Measurements from ENCODE around the gene CIB2. TPM values are rescaled to one million over a fixed set of nuclear protein-coding genes. Genes with fewer than 3 reads are reported as not detected.

Gene CIB2
- 1 to 10 TPM; 1.4 to 2.2 TPM for total RNA-seq

GRCh38 chr15:78131295-78132061 is at the start of gene CIB2:
Gene CIB2 (minus strand): TSS chr15:78131445. CDS start chr15:78131215, 230 bp downstream.
- ATAC-seq, result peak; percentile 90
- Mint-ChIP-seq H3K9me3 (ENCODE audit: insufficient read depth) (no peaks in the 10 kb centered on the region), H3K36me3 (ENCODE audit: low read depth) (no peaks in the 10 kb centered on the region), H3K27me3 (ENCODE audit: low read depth) (no peaks in the 10 kb centered on the region), H3K27ac (peak within 1 kb of the TSS; percentile 73), H3K4me1 (ENCODE audit: low read depth) (peaks cover 24% of the 10 kb centered on the region), H3K4me3 (peak within 1 kb of the TSS; percentile 78)
- DNase-seq, result peak; percentile 79
- POLR2A ChIA-PET, result interaction anchor here (0.8 to 2.8 kb wide), 4 partner anchors 16 to 134 kb away, joined by 3 to 21 read pairs (median 5); partner anchors contain the start of gene IDH3A
- CTCF ChIA-PET, result interaction anchor here (0.7 to 14.8 kb wide), 32 partner anchors 8 to 165 kb away, joined by 3 to 211 read pairs (median 5); partner anchors contain the start of genes ACSBG1 and IDH3A

GRCh38 chr15:78179906-78180305 is 48.7 kb upstream of the CIB2 start:
- no peak for ATAC-seq
- Mint-ChIP-seq H3K9me3 (ENCODE audit: insufficient read depth) (no peaks in the 10 kb centered on the region), H3K36me3 (ENCODE audit: low read depth) (no peaks in the 10 kb centered on the region), H3K27me3 (ENCODE audit: low read depth) (peaks cover 3% of the 10 kb centered on the region), H3K4me3 (no peak overlapping the region), H3K27ac (no peak overlapping the region), H3K4me1 (ENCODE audit: low read depth) (peaks cover 2% of the 10 kb centered on the region)
- ChIA-PET CTCF (interaction anchor here (0.7 to 1.0 kb wide), 6 partner anchors 11 to 71 kb away, joined by 3 to 8 read pairs (median 4); no protein-coding TSS in a partner anchor), POLR2A (no interaction called here)
- DNase-seq, result no peak

- DNase-seq, result no peak
These were observed 48.1 kb upstream of the CIB2 start for GRCh38 chr15:78179286-78179840.

DNA sequence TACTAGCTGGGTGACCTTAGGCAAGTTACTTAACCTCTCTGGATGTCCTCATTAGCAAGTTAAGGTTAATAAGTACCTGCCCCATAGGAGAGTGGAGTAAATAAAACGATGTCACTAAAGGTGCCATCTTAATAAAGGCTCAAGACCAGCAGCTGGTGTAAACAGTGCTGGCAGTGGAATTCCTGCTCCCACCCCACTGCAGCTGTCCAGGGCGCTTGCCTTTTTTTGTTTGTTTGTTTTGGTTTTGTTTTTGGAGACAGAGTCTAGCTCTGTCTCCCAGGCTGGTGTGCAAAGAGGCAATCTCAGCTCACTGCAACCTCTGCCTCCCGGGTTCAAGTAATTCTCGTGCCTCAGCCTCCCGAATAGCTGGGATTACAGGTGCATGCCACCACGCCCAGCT is 46.8 kb upstream of the CIB2 start:
- ChIA-PET POLR2A (interaction anchor here (0.9 kb wide), 1 partner anchor 29 kb away, joined by 3 read pairs; the partner anchor contains the start of gene IDH3A), CTCF (interaction anchor here (0.7 to 4.5 kb wide), 17 partner anchors 10 to 219 kb away, joined by 3 to 32 read pairs (median 3); no protein-coding TSS in a partner anchor)
- no peak for DNase-seq
- Mint-ChIP-seq H3K4me3 (no peak overlapping the region), H3K4me1 (ENCODE audit: low read depth) (peaks cover 21% of the 10 kb centered on the region), H3K27me3 (ENCODE audit: low read depth) (peaks cover 3% of the 10 kb centered on the region), H3K27ac (no peak overlapping the region), H3K9me3 (ENCODE audit: insufficient read depth) (no peaks in the 10 kb centered on the region), H3K36me3 (ENCODE audit: low read depth) (peaks cover 7% of the 10 kb centered on the region)
- ATAC-seq, result no peak

More at GRCh38 chr15:78179286-78179840, 48.1 kb upstream of the CIB2 start:
- Mint-ChIP-seq H3K27me3 (ENCODE audit: low read depth) (peaks cover 3% of the 10 kb centered on the region), H3K4me1 (ENCODE audit: low read depth) (peaks cover 8% of the 10 kb centered on the region), H3K9me3 (ENCODE audit: insufficient read depth) (no peaks in the 10 kb centered on the region), H3K4me3 (no peak overlapping the region), H3K27ac (no peak overlapping the region), H3K36me3 (ENCODE audit: low read depth) (no peaks in the 10 kb centered on the region)
- no peak for ATAC-seq
- ChIA-PET POLR2A (no interaction called here), CTCF (interaction anchor here (0.8 to 3.4 kb wide), 7 partner anchors 16 to 66 kb away, joined by 3 to 32 read pairs (median 3); no protein-coding TSS in a partner anchor)

DNA sequence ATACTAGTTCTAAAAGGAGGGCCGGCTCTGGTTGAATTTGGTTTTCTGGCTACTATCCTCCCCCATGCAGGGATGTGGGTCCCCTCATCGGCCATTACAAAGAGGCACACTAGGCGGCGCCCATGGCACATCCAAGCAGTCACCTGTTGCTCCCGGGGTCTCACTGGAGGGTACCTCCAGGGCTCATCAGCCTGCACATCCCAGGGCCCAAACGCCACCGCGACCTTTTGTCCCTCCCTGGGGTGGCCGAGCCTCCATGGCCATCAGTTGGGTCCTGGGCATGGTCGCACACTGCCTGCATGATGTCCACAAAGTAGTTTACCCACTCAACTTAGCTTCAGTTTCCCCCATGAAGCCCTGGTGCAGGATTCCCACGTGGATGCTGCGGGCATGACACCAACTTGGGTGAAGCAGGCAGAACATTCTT is 46.2 kb upstream of the CIB2 start:
- DNase-seq, result peak; percentile 56
- Mint-ChIP-seq H3K27me3 (ENCODE audit: low read depth) (peaks cover 3% of the 10 kb centered on the region), H3K4me1 (ENCODE audit: low read depth) (peaks cover 27% of the 10 kb centered on the region), H3K36me3 (ENCODE audit: low read depth) (peaks cover 12% of the 10 kb centered on the region), H3K4me3 (no peak overlapping the region), H3K27ac (no peak overlapping the region), H3K9me3 (ENCODE audit: insufficient read depth) (no peaks in the 10 kb centered on the region)
- ChIA-PET POLR2A (interaction anchor here (0.9 kb wide), 1 partner anchor 29 kb away, joined by 3 read pairs; the partner anchor contains the start of gene IDH3A), CTCF (interaction anchor here (0.7 to 4.5 kb wide), 18 partner anchors 9 to 218 kb away, joined by 3 to 32 read pairs (median 4); no protein-coding TSS in a partner anchor)
- no peak for ATAC-seq

GRCh38 chr15:78175330-78175729 is 44.1 kb upstream of the CIB2 start:
- no peak for ATAC-seq
- peaks cover 3% of the 10 kb centered on the region for H3K27me3 Mint-ChIP-seq (ENCODE audit: low read depth)
- H3K4me3 Mint-ChIP-seq, result no peak overlapping the region
- H3K36me3 Mint-ChIP-seq (ENCODE audit: low read depth), result peaks cover 32% of the 10 kb centered on the region
- ChIA-PET CTCF (interaction anchor here (1.3 to 4.5 kb wide), 4 partner anchors 9 to 37 kb away, joined by 4 to 29 read pairs (median 10); no protein-coding TSS in a partner anchor), POLR2A (no interaction called here)
- no peaks in the 10 kb centered on the region for H3K9me3 Mint-ChIP-seq (ENCODE audit: insufficient read depth)
- no peak overlapping the region for H3K27ac Mint-ChIP-seq
- H3K4me1 Mint-ChIP-seq (ENCODE audit: low read depth), result peaks cover 39% of the 10 kb centered on the region
- DNase-seq, result no peak

GRCh38 chr15:78174401-78174800 is 43.2 kb upstream of the CIB2 start:
- ChIA-PET CTCF (interaction anchor here (0.7 to 4.5 kb wide), 9 partner anchors 8 to 215 kb away, joined by 3 to 29 read pairs (median 4); partner anchors contain the start of gene IDH3A), POLR2A (interaction anchor here (0.9 to 1.5 kb wide), 2 partner anchors 26 to 91 kb away, joined by 3 to 4 read pairs; no protein-coding TSS in a partner anchor)
- Mint-ChIP-seq H3K4me3 (peak overlapping the region; percentile 0), H3K27ac (peak overlapping the region; percentile 45), H3K9me3 (ENCODE audit: insufficient read depth) (no peaks in the 10 kb centered on the region), H3K36me3 (ENCODE audit: low read depth) (peaks cover 37% of the 10 kb centered on the region), H3K4me1 (ENCODE audit: low read depth) (peaks cover 47% of the 10 kb centered on the region), H3K27me3 (ENCODE audit: low read depth) (peaks cover 3% of the 10 kb centered on the region)
- DNase-seq (peak; percentile 62), ATAC-seq (peak; percentile 48)

- ATAC-seq, result no peak
- DNase-seq, result no peak
- peaks cover 3% of the 10 kb centered on the region for H3K27me3 Mint-ChIP-seq (ENCODE audit: low read depth)
- CTCF ChIA-PET, result interaction anchor here (0.6 to 3.9 kb wide), 7 partner anchors 13 to 213 kb away, joined by 3 to 29 read pairs (median 3); no protein-coding TSS in a partner anchor
- H3K36me3 Mint-ChIP-seq (ENCODE audit: low read depth), result peaks cover 56% of the 10 kb centered on the region
- H3K9me3 Mint-ChIP-seq (ENCODE audit: insufficient read depth), result no peaks in the 10 kb centered on the region
- POLR2A ChIA-PET, result interaction anchor here (1.5 kb wide), 1 partner anchor 24 kb away, joined by 7 read pairs; no protein-coding TSS in a partner anchor
- H3K27ac Mint-ChIP-seq, result no peak overlapping the region
- H3K4me3 Mint-ChIP-seq, result no peak overlapping the region
- H3K4me1 Mint-ChIP-seq (ENCODE audit: low read depth), result peaks cover 66% of the 10 kb centered on the region
These were observed 40.7 kb upstream of the CIB2 start for GRCh38 chr15:78171864-78172472.

GRCh38 chr15:78170848-78171773 is 39.9 kb upstream of the CIB2 start:
- no peak for ATAC-seq
- Mint-ChIP-seq H3K27me3 (ENCODE audit: low read depth) (peaks cover 2% of the 10 kb centered on the region), H3K4me3 (no peak overlapping the region), H3K4me1 (ENCODE audit: low read depth) (peaks cover 68% of the 10 kb centered on the region), H3K36me3 (ENCODE audit: low read depth) (peaks cover 64% of the 10 kb centered on the region), H3K9me3 (ENCODE audit: insufficient read depth) (no peaks in the 10 kb centered on the region), H3K27ac (peak overlapping the region; percentile 8)
- POLR2A ChIA-PET, result interaction anchor here (1.5 kb wide), 1 partner anchor 23 kb away, joined by 7 read pairs; no protein-coding TSS in a partner anchor
- DNase-seq, result no peak
- CTCF ChIA-PET, result interaction anchor here (1.1 to 3.9 kb wide), 7 partner anchors 14 to 63 kb away, joined by 3 to 29 read pairs (median 4); no protein-coding TSS in a partner anchor

- peak overlapping the region; percentile 13 for H3K27ac Mint-ChIP-seq
- CTCF ChIA-PET, result interaction anchor here (0.7 to 3.6 kb wide), 6 partner anchors 9 to 73 kb away, joined by 3 to 19 read pairs (median 4); partner anchors contain the start of gene CIB2
- H3K36me3 Mint-ChIP-seq (ENCODE audit: low read depth), result peaks cover 79% of the 10 kb centered on the region
- no peaks in the 10 kb centered on the region for H3K9me3 Mint-ChIP-seq (ENCODE audit: insufficient read depth)
- DNase-seq, result no peak
- no peaks in the 10 kb centered on the region for H3K27me3 Mint-ChIP-seq (ENCODE audit: low read depth)
- POLR2A ChIA-PET, result no interaction called here
- no peak overlapping the region for H3K4me3 Mint-ChIP-seq
- no peak for ATAC-seq
- H3K4me1 Mint-ChIP-seq (ENCODE audit: low read depth), result peaks cover 54% of the 10 kb centered on the region
These were observed 37.4 kb upstream of the CIB2 start for GRCh38 chr15:78168608-78169007.

All from activated CD8-positive, alpha-beta T cell treated with anti-CD3 and anti-CD28 coated beads, Interleukin-2, amount 10 ng/mL, durations not matched to agents 7 days and 5 days (primary cell).